Transverse colon (tissue), 4 donors: ENCODE measurements around the gene LRRC8A. TPM values are rescaled to one million over a fixed set of nuclear protein-coding genes. Genes with fewer than 3 reads are reported as not detected.
A peak's percentile ranks its signal among the peaks of the same experiment; 100 is the strongest.

Experiments
- DNase-seq: peaks from one replicate; pipeline ENCODE4 v3.0.0-alpha.2; 2019
- H3K27ac ChIP-seq, 4 donors: fragments of 200-600 bp; sonication (generic); 2 replicates each; pipeline ENCODE4 v1.5.1; 2016 to 2018; ENCODE audit warnings: inconsistent platforms in 4 of 4
- H3K27me3 ChIP-seq: fragments of 200-600 bp; sonication (generic); 2 replicates; pipeline ENCODE4 v1.5.1; 2017; ENCODE audit warnings: inconsistent platforms
- H3K36me3 ChIP-seq, 4 donors: fragments of 200-600 bp; sonication (generic); 2 replicates each; pipeline ENCODE4 v1.5.1; 2017 to 2019; ENCODE audit warnings: inconsistent platforms in 4 of 4
- H3K4me1 ChIP-seq, 4 donors: fragments of 200-600 bp; sonication (generic); 2 replicates each; pipeline ENCODE4 v1.5.1; 2017 to 2020; ENCODE audit warnings: inconsistent platforms in 4 of 4
- H3K4me3 ChIP-seq, 4 donors: fragments of 200-600 bp; sonication (generic); 1 replicate in 1 of 4; 2 replicates in 3 of 4; pipeline versions ENCODE4 v1.5.1 to v1.6.1; 2017 to 2019; ENCODE audit warnings: inconsistent platforms in 4 of 4
- H3K9me3 ChIP-seq, 2 donors: fragments of 200-600 bp; sonication (generic); 2 replicates each; pipeline ENCODE4 v1.5.1; 2017 to 2019; ENCODE audit warnings: inconsistent platforms in 2 of 2
- EP300 ChIP-seq: sonication (generic); formaldehyde crosslinking; IDR thresholded peaks from one replicate; pipeline ENCODE4 v1.6.1; 2017; ENCODE audit warnings: antibody characterized with exemption, low read depth
- POLR2A ChIP-seq: fragments of 450-650 bp; IDR thresholded peaks from one replicate; pipeline ENCODE4 v1.6.1; 2016; ENCODE audit warnings: antibody characterized with exemption, mild to moderate bottlenecking, moderate library complexity
- POLR2AphosphoS5 ChIP-seq, 3 donors: sonication (generic); formaldehyde crosslinking; IDR thresholded peaks; one replicate each; pipeline ENCODE4 v1.6.1; 2016; ENCODE audit warnings: antibody characterized with exemption in 3 of 3
- WGBS, 2 donors: methylation state at CpG; one replicate each; pipeline ENCODE4 v1.1.5; 2018; ENCODE audit warnings: low coverage in 1 of 2; 5-methylcytosine and 5-hydroxymethylcytosine counted together
- in situ Hi-C, 4 donors: fragments of 200-750 bp; cut with MboI; loops; one replicate each; pipeline versions ENCODE4 v1.15.0 to v1.15.1; 2017; ENCODE audit warnings: low sequenced_read_pairs in 3 of 4, low pct_ligation_motif_present in 1 of 4, low pct_unique_long_range_greater_than_20kb in 1 of 4
- intact Hi-C: fragments of 100-400 bp; cut with DNase I; formaldehyde crosslinking; loops from one replicate; pipeline ENCODE4 v1.15.1; 2023; ENCODE audit warnings: low total_unique reads
- total RNA-seq, 4 donors: library from RNA; depleted of rRNA; stranded (reverse); fragments of >200 nt; gene quantifications; one replicate each; pipeline ENCODE4 v1.1.0, GENCODE V29; 2016
- TF ChIP-seq, protein P1 (sequence below), 5 experiments: fragments of 200-600 bp in 3 of 5; fragments of 450-650 bp in 2 of 5; sonication (generic) in 3 of 5; IDR thresholded peaks; 1 replicate in 2 of 5; 2 replicates in 3 of 5; pipeline ENCODE4 v1.5.1; 2016 to 2017; ENCODE audit warnings: antibody characterized with exemption in 5 of 5, inconsistent platforms in 3 of 5, mild to moderate bottlenecking in 2 of 5, moderate library complexity in 1 of 5

Gene LRRC8A
- total RNA-seq, 4 donors from 2014 or later: 29.4 to 116 (median 35.5) TPM

DNA sequence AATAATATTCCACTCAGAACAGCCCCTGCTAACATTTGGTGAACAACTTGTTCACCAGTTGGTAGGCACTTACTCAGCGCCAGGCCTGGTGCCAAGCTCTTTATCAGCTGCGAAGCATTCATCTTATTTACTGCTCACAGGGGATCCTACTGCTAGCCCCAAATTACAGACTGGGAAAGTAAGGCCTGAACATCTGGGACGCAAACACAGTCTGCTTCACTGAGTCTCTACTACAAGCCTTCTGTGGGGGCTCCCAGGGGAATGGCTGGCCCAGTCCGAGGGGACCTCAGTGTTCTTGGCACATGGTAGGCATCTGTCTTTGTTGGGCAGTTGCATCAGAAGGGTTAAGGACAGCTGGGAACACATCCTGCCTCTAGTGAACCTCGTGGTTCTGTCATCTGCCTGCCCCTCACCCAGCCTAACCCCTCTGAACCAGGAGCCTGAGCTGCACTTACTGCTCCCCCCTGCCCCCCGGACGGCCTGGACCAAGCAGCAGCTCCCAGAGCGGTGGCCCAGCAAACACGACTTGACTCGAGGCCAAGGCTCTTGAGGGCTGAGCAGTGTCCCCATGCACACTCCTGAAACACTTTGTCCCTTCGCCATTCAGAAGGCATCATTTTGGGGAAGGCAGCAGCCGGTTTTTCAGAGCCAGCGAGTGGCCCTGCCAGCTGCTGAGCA is 38.6 kb downstream of the LRRC8A start, which contains the start of gene PHYHD1:
Gene PHYHD1, plus strand, starts transcription at position 602 of the 678 bp plus-strand sequence. CDS start 1,342 bp downstream, outside the sequence.
- Histone ChIP-seq H3K4me1 (peaks cover 13 to 51% (median 34%) of the 10 kb centered on the region in 4 donors), H3K4me3 (peak within 1 kb of the TSS in 3 of 4 donors; percentile 32 to 60 (median 44)), H3K27ac (peak within 1 kb of the TSS; percentile 81 to 85 (median 82)), H3K27me3 (no peaks in the 10 kb centered on the region), H3K9me3 (no peaks in the 10 kb centered on the region), H3K36me3 (no peaks in the 10 kb centered on the region)
- TF ChIP-seq POLR2A (no peak), POLR2AphosphoS5 (IDR thresholded peaks at IDR 0.05) (peak in 2 of 3 donors; percentile 18 to 56), EP300 (no peak)
- TF ChIP-seq, protein P1, sequence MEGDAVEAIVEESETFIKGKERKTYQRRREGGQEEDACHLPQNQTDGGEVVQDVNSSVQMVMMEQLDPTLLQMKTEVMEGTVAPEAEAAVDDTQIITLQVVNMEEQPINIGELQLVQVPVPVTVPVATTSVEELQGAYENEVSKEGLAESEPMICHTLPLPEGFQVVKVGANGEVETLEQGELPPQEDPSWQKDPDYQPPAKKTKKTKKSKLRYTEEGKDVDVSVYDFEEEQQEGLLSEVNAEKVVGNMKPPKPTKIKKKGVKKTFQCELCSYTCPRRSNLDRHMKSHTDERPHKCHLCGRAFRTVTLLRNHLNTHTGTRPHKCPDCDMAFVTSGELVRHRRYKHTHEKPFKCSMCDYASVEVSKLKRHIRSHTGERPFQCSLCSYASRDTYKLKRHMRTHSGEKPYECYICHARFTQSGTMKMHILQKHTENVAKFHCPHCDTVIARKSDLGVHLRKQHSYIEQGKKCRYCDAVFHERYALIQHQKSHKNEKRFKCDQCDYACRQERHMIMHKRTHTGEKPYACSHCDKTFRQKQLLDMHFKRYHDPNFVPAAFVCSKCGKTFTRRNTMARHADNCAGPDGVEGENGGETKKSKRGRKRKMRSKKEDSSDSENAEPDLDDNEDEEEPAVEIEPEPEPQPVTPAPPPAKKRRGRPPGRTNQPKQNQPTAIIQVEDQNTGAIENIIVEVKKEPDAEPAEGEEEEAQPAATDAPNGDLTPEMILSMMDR (IDR thresholded peaks at IDR 0.05): no peak
- DNase-seq: no peak
- intact Hi-C loops: no loop called here
- 57 to 62% methylated on average over 3 to 13 of the region's 13 CpGs for WGBS, 2 donors
- in situ Hi-C loops: loop anchor here in 3 of 4 donors (5.0 to 10.0 kb wide), 2 partner anchors 56 to 58 kb away; no protein-coding TSS in a partner anchor

DNA sequence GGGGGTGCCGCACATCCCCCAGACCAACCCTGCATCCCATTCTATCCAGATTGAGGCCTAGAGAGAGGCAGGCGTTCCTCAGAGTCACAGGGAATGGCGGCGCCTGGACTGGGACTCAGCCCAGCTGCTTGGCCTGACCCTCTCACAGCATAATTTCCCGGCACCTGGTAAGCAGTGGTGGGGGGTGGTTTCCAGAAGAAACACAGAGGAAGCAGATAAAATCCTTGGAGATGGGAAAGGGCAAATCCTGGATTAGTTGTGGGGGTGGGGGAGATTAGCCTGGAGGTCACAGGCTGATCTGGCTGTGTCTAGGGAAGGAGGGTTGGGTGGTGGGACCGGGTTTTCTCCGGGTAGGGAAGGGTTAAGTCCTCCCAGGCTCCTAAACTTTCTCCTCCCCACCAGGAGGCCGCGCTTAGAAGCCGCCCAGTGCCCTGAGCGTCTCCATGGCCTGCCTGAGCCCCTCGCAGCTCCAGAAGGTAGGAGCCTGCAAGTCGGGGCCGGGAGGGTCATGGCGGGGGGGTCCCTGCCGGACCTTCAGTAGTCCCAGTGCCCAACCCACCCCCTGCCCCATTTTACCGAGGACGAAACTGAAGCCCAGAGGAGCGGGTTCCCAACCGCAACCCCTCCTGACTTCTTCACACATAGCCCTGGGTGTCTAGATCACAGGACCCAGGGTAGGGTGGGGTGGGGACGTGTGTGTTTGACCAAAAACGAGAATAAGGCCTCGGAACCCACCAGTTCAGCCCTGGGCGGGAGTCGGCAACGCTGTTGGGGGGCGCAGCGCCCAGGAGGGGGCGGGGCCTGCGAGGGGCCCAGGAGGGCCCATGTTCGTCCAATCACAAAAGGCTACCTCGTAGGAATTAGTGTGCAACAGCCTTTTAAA is 40.2 kb downstream of the LRRC8A start:
- DNase-seq: peak; percentile 25
- no peaks in the 10 kb centered on the region for H3K9me3 ChIP-seq
- peak overlapping the region; percentile 11 to 60 (median 38) for H3K4me3 ChIP-seq
- 35% methylated on average over 27 of the region's 32 CpGs; no CpG with 5 or more reads in 1 of the 2 donors for WGBS, 2 donors
- no peaks in the 10 kb centered on the region for H3K36me3 ChIP-seq
- peak in 1 of 3 donors; percentile 5 for TF ChIP-seq POLR2AphosphoS5 (IDR thresholded peaks at IDR 0.05)
- TF ChIP-seq, protein P1 (IDR thresholded peaks at IDR 0.05): no peak
- no peak for TF ChIP-seq POLR2A
- H3K4me1 ChIP-seq: peaks cover 1 to 37% (median 20%) of the 10 kb centered on the region in 4 donors
- H3K27ac ChIP-seq: peak overlapping the region; percentile 81 to 85 (median 82)
- no peaks in the 10 kb centered on the region for H3K27me3 ChIP-seq
- intact Hi-C loops (no loop called here), in situ Hi-C loops (loop anchor here in 3 of 4 donors (5.0 to 10.0 kb wide), 2 partner anchors 57 to 60 kb away; no protein-coding TSS in a partner anchor)

DNA sequence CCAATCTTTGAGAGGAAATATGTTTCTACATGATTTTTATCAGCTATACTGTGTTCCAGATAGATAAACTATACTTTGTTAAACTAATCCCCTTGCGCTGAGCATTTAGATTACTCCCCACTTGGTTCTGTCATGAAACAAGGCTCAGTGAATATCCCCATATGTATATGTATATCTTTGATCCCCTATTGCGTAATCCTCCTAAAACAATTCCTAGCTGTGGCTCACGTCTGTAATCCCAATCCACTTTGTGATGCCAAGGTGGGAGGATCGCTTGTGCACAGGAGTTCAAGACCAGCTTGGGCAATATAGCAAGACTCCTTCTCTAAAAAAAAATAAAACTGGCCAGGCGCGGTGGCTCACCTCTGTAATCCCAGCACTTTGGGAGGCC is 41.6 kb downstream of the LRRC8A start:
- peaks cover 0 to 38% (median 17%) of the 10 kb centered on the region in 4 donors for H3K4me1 ChIP-seq
- no peak overlapping the region for H3K27ac ChIP-seq
- WGBS, 2 donors: 89 to 90% methylated on average over 6 of the region's 6 CpGs
- H3K27me3 ChIP-seq: no peaks in the 10 kb centered on the region
- intact Hi-C loops (no loop called here), in situ Hi-C loops (loop anchor here in 3 of 4 donors (5.0 to 10.0 kb wide), 2 partner anchors 59 to 61 kb away; no protein-coding TSS in a partner anchor)
- no peak for DNase-seq
- H3K4me3 ChIP-seq: no peak overlapping the region
- no peaks in the 10 kb centered on the region for H3K9me3 ChIP-seq
- TF ChIP-seq POLR2A (no peak), POLR2AphosphoS5 (IDR thresholded peaks at IDR 0.05) (no peak), EP300 (no peak)
- TF ChIP-seq, protein P1 (IDR thresholded peaks at IDR 0.05): no peak
- no peaks in the 10 kb centered on the region for H3K36me3 ChIP-seq
